ENCODE data around the gene AKT3.

DNA sequence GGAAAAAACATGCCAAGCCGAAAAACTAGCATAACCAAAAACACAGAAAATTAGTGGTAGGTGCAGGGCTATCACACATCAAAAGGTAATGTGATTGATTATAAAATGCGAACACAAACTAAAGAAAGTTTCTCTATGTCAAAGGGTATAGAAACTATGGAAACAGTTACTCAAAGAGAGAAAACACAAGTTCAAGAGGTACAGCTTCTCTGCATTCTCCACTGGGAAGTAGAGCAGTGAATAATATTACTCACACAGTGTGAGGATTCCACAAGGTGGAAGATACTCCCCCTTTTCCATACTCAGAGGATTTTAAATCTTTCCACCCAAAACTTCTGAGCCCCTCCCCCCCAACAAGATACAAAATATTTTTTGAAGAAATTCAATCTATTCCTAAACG is 18.6 kb downstream of the AKT3 start:
- TF ChIP-seq, protein P1, sequence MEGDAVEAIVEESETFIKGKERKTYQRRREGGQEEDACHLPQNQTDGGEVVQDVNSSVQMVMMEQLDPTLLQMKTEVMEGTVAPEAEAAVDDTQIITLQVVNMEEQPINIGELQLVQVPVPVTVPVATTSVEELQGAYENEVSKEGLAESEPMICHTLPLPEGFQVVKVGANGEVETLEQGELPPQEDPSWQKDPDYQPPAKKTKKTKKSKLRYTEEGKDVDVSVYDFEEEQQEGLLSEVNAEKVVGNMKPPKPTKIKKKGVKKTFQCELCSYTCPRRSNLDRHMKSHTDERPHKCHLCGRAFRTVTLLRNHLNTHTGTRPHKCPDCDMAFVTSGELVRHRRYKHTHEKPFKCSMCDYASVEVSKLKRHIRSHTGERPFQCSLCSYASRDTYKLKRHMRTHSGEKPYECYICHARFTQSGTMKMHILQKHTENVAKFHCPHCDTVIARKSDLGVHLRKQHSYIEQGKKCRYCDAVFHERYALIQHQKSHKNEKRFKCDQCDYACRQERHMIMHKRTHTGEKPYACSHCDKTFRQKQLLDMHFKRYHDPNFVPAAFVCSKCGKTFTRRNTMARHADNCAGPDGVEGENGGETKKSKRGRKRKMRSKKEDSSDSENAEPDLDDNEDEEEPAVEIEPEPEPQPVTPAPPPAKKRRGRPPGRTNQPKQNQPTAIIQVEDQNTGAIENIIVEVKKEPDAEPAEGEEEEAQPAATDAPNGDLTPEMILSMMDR (IDR thresholded peaks at IDR 0.05; ENCODE audit: low read depth, low read length, poor library complexity, severe bottlenecking): no peak
- no peak for TF ChIP-seq EZH2phosphoT487 (IDR thresholded peaks at IDR 0.05; ENCODE audit: borderline replicate concordance, low read length)
